HCT116 (cell line): ENCODE data around the gene ECT2.

ENCODE experiments used
- CEBPB ChIP-seq: IDR thresholded peaks from 2 replicates; pipeline ENCODE4 v1.6.1; 2012; ENCODE audit warnings: low read depth
- EZH2 ChIP-seq: fragments of 200-600 bp; sonication (generic); IDR thresholded peaks from 2 replicates; pipeline ENCODE4 v1.6.1; 2017; ENCODE audit warnings: antibody characterized with exemption, mixed run types
- POLR2A ChIP-seq: IDR thresholded peaks from 2 replicates; pipeline ENCODE4 v1.7.0; 2011; ENCODE audit warnings: borderline replicate concordance; ENCODE audit not compliant: insufficient read depth, insufficient read length; ENCODE audit errors: extremely low read depth
- POLR2AphosphoS5 ChIP-seq: IDR thresholded peaks from 2 replicates; pipeline ENCODE4 v1.6.1; 2011; ENCODE audit warnings: mild to moderate bottlenecking, low read depth, low read length, moderate library complexity
- SIN3A ChIP-seq: IDR thresholded peaks from 2 replicates; pipeline ENCODE4 v1.6.1; 2012; ENCODE audit warnings: low read depth
- ZNF274 ChIP-seq: fragments of 200-500 bp; sonication (Bioruptor generic); IDR thresholded peaks from 2 replicates; pipeline ENCODE4 v1.6.1; 2014; ENCODE audit warnings: mild to moderate bottlenecking, low read depth, low read length, inconsistent platforms
- TF ChIP-seq, protein P1 (sequence below), 3 experiments: fragments of 200-600 bp in 1 of 3; sonication (generic) in 1 of 3; IDR thresholded peaks in 2 of 3; conservative IDR thresholded peaks in 1 of 3; 2 replicates each; pipeline ENCODE4 v1.5.1; 2012 to 2017; ENCODE audit warnings: low read depth in 2 of 3, low read length in 2 of 3, antibody characterized with exemption in 1 of 3, borderline replicate concordance in 1 of 3, control low read depth in 1 of 3, mild to moderate bottlenecking in 1 of 3, mixed read lengths in 1 of 3, mixed run types in 1 of 3, moderate library complexity in 1 of 3; ENCODE audit not compliant: insufficient read depth in 1 of 3
- TF ChIP-seq, protein P2 (sequence below): IDR thresholded peaks from 2 replicates; pipeline ENCODE4 v1.6.1; 2012
- TF ChIP-seq, protein P3 (sequence below): IDR thresholded peaks from 2 replicates; pipeline ENCODE4 v1.6.1; 2012

DNA sequence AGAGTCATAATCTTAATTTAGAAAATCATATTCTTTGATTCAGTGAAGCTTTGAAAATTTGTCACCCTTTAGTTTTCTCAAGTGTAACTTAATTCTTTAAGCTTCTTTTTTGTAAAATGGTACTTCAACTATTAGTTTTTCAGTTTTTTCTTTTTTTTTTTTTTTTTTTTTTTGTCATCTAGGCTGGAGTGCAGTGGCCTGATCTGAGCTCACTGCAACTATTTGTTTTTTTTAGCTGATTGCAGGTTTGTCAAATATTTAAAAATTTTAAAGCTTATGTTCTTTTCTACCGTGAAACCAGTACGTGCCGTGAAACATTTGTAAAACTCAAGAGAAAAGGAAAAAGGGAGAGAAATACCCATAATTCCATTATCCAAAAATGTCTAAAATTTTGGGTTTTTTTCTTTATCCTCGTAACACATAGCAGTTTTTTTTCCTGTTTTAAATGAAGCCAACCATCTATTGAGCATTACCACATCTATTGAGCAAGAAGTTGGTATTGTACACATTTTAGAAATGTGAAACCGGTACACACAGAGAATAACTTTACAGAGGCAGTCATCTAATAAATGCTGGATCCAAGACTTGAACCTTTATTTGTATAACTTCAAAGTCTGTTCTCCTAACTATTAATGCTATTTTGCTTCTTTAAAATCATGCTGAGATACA, 25.7 kb downstream of the ECT2 start:
- TF ChIP-seq POLR2AphosphoS5 (no peak), EZH2 (no peak), CEBPB (no peak), ZNF274 (no peak), POLR2A (no peak), SIN3A (no peak)
- TF ChIP-seq, protein P1, sequence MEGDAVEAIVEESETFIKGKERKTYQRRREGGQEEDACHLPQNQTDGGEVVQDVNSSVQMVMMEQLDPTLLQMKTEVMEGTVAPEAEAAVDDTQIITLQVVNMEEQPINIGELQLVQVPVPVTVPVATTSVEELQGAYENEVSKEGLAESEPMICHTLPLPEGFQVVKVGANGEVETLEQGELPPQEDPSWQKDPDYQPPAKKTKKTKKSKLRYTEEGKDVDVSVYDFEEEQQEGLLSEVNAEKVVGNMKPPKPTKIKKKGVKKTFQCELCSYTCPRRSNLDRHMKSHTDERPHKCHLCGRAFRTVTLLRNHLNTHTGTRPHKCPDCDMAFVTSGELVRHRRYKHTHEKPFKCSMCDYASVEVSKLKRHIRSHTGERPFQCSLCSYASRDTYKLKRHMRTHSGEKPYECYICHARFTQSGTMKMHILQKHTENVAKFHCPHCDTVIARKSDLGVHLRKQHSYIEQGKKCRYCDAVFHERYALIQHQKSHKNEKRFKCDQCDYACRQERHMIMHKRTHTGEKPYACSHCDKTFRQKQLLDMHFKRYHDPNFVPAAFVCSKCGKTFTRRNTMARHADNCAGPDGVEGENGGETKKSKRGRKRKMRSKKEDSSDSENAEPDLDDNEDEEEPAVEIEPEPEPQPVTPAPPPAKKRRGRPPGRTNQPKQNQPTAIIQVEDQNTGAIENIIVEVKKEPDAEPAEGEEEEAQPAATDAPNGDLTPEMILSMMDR (IDR thresholded peaks at IDR 0.05 in 2 of 3, conservative IDR thresholded peaks at IDR 0.05 in 1 of 3; ENCODE audit: borderline replicate concordance in 1 of 3, insufficient read depth in 1 of 3, low read depth in 2 of 3, low read length in 2 of 3): no peak
- TF ChIP-seq, protein P2, sequence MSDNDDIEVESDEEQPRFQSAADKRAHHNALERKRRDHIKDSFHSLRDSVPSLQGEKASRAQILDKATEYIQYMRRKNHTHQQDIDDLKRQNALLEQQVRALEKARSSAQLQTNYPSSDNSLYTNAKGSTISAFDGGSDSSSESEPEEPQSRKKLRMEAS: no peak
- TF ChIP-seq, protein P3, sequence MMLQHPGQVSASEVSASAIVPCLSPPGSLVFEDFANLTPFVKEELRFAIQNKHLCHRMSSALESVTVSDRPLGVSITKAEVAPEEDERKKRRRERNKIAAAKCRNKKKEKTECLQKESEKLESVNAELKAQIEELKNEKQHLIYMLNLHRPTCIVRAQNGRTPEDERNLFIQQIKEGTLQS: no peak
